Mucosa of stomach (tissue), 1 donor: Measurements from ENCODE around the gene INTS11.
"Not testable (repeated sequence)": the region's sequence is repeated elsewhere in the genome, so short reads cannot be mapped to it uniquely, and the experiment has no call there.

Experiments
- H3K27me3 ChIP-seq: one replicate; pipeline ENCODE4 v1.7.0; 2013; ENCODE audit warnings: mild to moderate bottlenecking, low read length; ENCODE audit not compliant: control insufficient read depth, insufficient read depth
- H3K36me3 ChIP-seq: one replicate; pipeline ENCODE4 v1.7.0; 2013; ENCODE audit warnings: low read length; ENCODE audit not compliant: control insufficient read depth, insufficient read depth
- H3K4me1 ChIP-seq: one replicate; pipeline ENCODE4 v1.7.0; 2013; ENCODE audit warnings: mild to moderate bottlenecking, low read length; ENCODE audit not compliant: control insufficient read depth, insufficient read depth
- H3K4me3 ChIP-seq: one replicate; pipeline ENCODE4 v1.7.0; 2013; ENCODE audit warnings: low read length
- H3K9ac ChIP-seq: one replicate; pipeline ENCODE4 v1.7.0; 2013; ENCODE audit warnings: mild to moderate bottlenecking, low read length, moderate library complexity
- H3K9me3 ChIP-seq: one replicate; pipeline ENCODE4 v1.7.0; 2013; ENCODE audit warnings: mild to moderate bottlenecking, low read length, moderate library complexity; ENCODE audit not compliant: control insufficient read depth
- donor health status: Pancreatic carcinoma.

The INTS11 gene

GRCh38 chr1:1324524-1325287 lies at the start of gene INTS11, which contains the start of gene CPTP:
Gene INTS11, minus strand, starts transcription at chr1:1324660. Its CDS starts 52 bp downstream, at chr1:1324608.
Gene CPTP, plus strand, starts transcription at chr1:1324802. Its CDS starts 2,109 bp downstream, at chr1:1326911.
- Histone ChIP-seq H3K9ac (peak within 1 kb of the TSS; percentile 84), H3K4me3 (peak within 1 kb of the TSS; percentile 71), H3K36me3 (no peaks in the 10 kb centered on the region), H3K27me3 (no peaks in the 10 kb centered on the region), H3K4me1 (peaks cover 31% of the 10 kb centered on the region), H3K9me3 (no peaks in the 10 kb centered on the region)

- Histone ChIP-seq H3K4me1 (peaks cover 29% of the 10 kb centered on the region), H3K27me3 (no peaks in the 10 kb centered on the region), H3K9me3 (no peaks in the 10 kb centered on the region), H3K36me3 (no peaks in the 10 kb centered on the region), H3K4me3 (peak overlapping the region; percentile 74), H3K9ac (peak overlapping the region; percentile 92)
These were observed 49.5 kb upstream of the INTS11 start for GRCh38 chr1:1373815-1374588.

GRCh38 chr1:1373051-1373814 lies 48.8 kb upstream of the INTS11 start:
- no peak overlapping the region for H3K9ac ChIP-seq
- no peaks in the 10 kb centered on the region for H3K36me3 ChIP-seq
- H3K4me3 ChIP-seq = no peak overlapping the region
- no peaks in the 10 kb centered on the region for H3K9me3 ChIP-seq
- peaks cover 29% of the 10 kb centered on the region for H3K4me1 ChIP-seq
- no peaks in the 10 kb centered on the region for H3K27me3 ChIP-seq

- no peaks in the 10 kb centered on the region for H3K27me3 ChIP-seq
- no peaks in the 10 kb centered on the region for H3K9me3 ChIP-seq
- peaks cover 29% of the 10 kb centered on the region for H3K4me1 ChIP-seq
- H3K36me3 ChIP-seq = no peaks in the 10 kb centered on the region
- H3K9ac ChIP-seq = no peak overlapping the region
- no peak overlapping the region for H3K4me3 ChIP-seq
These were observed 47.6 kb upstream of the INTS11 start for GRCh38 chr1:1371746-1372711.

GRCh38 chr1:1371364-1371745 lies 46.9 kb upstream of the INTS11 start:
- Histone ChIP-seq H3K27me3 (no peaks in the 10 kb centered on the region), H3K4me3 (no peak overlapping the region), H3K4me1 (peaks cover 29% of the 10 kb centered on the region), H3K9ac (no peak overlapping the region), H3K9me3 (no peaks in the 10 kb centered on the region), H3K36me3 (no peaks in the 10 kb centered on the region)

GRCh38 chr1:1370771-1371300 lies 46.4 kb upstream of the INTS11 start:
- no peak overlapping the region for H3K9ac ChIP-seq
- H3K36me3 ChIP-seq = no peaks in the 10 kb centered on the region
- H3K27me3 ChIP-seq = no peaks in the 10 kb centered on the region
- no peaks in the 10 kb centered on the region for H3K9me3 ChIP-seq
- peaks cover 24% of the 10 kb centered on the region for H3K4me1 ChIP-seq
- H3K4me3 ChIP-seq = no peak overlapping the region

- not testable (repeated sequence) for H3K36me3 ChIP-seq, H3K4me3 ChIP-seq, H3K9ac ChIP-seq, H3K9me3 ChIP-seq, H3K27me3 ChIP-seq
- peaks cover 23% of the 10 kb centered on the region for H3K4me1 ChIP-seq
These were observed 45.6 kb upstream of the INTS11 start for GRCh38 chr1:1370094-1370493.

GRCh38 chr1:1367315-1367714 lies 42.9 kb upstream of the INTS11 start:
- no peaks in the 10 kb centered on the region for H3K27me3 ChIP-seq
- no peaks in the 10 kb centered on the region for H3K36me3 ChIP-seq

GRCh38 chr1:1366699-1367066 lies 42.2 kb upstream of the INTS11 start:
- Histone ChIP-seq H3K36me3 (no peaks in the 10 kb centered on the region), H3K9me3 (no peaks in the 10 kb centered on the region), H3K27me3 (no peaks in the 10 kb centered on the region), H3K4me1 (peaks cover 3% of the 10 kb centered on the region), H3K9ac (no peak overlapping the region), H3K4me3 (no peak overlapping the region)

More at GRCh38 chr1:1367315-1367714, 42.9 kb upstream of the INTS11 start:
- no peak overlapping the region for H3K4me3 ChIP-seq
- H3K4me1 ChIP-seq = peaks cover 9% of the 10 kb centered on the region
- H3K9ac ChIP-seq = no peak overlapping the region
- H3K9me3 ChIP-seq = no peaks in the 10 kb centered on the region

- H3K9me3 ChIP-seq = no peaks in the 10 kb centered on the region
- H3K36me3 ChIP-seq = no peaks in the 10 kb centered on the region
- no peak overlapping the region for H3K9ac ChIP-seq
- no peaks in the 10 kb centered on the region for H3K27me3 ChIP-seq
- no peaks in the 10 kb centered on the region for H3K4me1 ChIP-seq
- H3K4me3 ChIP-seq = no peak overlapping the region
These were observed 41.6 kb upstream of the INTS11 start for GRCh38 chr1:1365875-1366698.
